Stimulated activated CD8-positive, alpha-beta memory T cell treated with anti-CD3 and anti-CD28 coated beads, Interleukin-12 subunit alpha, Interleukin-12 subunit beta, amount 100 ng/mL, for 1 hour (primary cell): ENCODE results near the gene LOX.
"Not testable (repeated sequence)": the region's sequence is repeated elsewhere in the genome, so short reads cannot be mapped to it uniquely, and the experiment has no call there.

Source experiments
- DNase-seq: peaks from one replicate; pipeline ENCODE4 v3.0.0-alpha.2; 2020; ENCODE audit warnings: low read depth

LOX gene

GRCh38 chr5:122097391-122097790 lies 19.3 kb upstream of the LOX start:
- DNase-seq = no peak

DNA sequence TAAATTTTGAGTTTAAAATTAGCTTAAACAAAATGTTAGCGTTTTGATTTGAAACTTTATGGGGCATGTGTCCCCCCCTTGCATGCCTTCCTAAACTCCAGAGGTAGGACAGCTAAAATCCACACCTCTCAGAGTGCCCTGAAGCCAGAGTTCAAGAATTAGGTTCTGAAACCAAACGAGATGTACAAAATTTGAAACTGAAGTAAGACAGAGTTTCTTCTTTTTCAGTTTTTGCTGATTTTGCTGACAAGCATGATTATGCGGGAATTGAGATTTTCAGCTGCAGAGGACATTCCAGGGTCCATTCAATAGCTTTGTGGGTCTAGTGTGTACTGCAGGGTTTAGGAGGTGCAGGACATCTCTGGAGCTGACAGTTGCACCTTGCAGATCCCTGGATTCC lies 17.1 kb upstream of the LOX start:
- no peak for DNase-seq

DNA sequence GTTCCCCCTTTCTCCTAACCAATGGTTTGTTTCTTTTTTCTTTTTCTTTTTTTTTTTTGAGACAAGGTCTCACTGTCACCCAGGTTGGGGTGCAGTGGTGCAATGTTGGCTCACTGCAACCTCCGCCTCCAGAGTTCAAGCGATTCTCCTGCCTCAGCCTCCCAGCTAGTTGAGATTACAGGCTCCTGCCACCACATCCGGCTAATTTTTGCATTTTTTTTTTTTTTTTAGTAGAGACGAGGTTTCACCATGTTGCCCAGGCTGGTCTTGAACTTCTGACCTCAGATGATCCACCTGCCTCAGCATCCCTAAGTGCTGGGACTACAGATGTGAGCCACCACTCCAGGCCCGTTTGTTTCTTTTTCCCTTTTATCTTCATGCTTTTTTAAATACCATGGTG lies 16.2 kb upstream of the LOX start:
- DNase-seq = not testable (repeated sequence)

DNA sequence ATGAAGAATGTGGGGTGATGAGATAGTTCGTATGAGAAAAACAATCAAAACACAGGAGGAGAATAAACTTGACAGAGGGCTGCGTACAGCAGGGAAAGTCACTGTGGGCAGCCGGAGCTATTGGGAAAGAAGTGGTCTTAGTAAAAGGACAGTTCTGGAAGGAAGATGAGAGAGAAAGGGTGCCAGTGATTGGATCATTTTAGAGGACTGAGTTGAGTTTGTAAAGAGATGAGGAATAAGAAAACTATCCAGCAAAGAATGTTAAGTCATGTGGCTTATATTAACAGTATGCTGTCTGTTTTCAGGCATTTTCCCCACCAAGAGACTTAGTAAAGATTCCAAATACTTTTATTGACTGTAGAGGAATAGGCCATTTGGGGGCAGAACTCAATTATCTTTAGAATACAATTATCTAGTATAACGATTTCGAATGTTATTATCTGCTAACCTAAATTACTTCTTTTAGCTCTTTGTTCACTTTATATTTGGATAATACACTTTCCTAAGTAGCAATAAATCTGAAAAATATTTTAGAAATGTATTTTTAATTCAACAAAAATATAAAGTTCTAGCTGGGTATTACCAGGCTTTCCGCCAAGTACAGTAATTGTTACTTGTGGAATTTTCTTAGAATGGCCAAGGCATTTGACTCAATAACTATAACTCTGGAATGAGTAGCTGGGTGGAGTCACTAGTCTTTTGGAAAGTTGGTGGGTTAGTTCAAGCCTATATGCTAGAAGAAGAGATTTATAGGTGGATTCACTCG lies 15.5 kb upstream of the LOX start:
- DNase-seq = no peak

- DNase-seq = no peak
Observed at GRCh38 chr5:122091936-122092600, 14.0 kb upstream of the LOX start.

GRCh38 chr5:122089096-122090013 lies 11.3 kb upstream of the LOX start:
- DNase-seq = no peak

- no peak for DNase-seq
Observed at GRCh38 chr5:122085041-122085440, 7.0 kb upstream of the LOX start.

- no peak for DNase-seq
Observed at GRCh38 chr5:122083535-122083934, 5.5 kb upstream of the LOX start.

GRCh38 chr5:122081541-122081940 lies 3.5 kb upstream of the LOX start:
- DNase-seq = no peak

- DNase-seq = no peak
Observed at GRCh38 chr5:122077366-122078115, 518 bp downstream of the LOX start.

DNA sequence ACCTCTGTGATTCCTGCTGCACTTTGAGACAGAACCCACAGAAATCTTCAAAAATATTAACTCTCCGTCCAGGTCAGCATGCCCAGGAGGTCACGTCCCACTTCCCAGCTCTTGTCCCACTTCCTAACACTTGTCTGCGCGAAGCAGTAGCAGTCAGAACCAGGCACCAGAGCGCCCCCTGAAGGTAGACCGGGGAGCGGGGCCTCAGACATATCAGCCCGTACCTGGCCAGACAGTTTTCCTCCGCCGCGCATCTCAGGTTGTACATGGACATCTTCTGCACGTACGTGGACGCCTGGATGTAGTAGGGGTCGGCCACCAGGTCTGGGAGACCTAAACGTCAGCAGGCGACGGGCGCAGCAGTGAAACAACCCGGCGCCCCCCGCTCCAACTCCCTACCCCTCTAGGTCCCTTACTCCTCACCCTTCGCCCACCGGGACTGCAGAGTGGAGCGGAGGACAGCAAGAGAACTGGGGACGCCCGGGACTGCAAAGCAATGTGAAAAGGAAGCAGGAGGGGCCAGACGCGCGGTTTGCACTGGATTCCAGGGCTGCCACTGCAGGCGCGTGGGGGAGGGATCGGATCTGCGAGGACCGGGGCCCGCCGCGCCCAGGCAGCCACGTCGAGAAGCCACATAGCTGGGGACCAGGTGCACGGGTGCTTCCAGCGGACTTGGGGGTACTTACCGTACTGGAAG lies 1.2 kb downstream of the LOX start:
- no peak for DNase-seq

GRCh38 chr5:122076050-122076461 lies 2.0 kb downstream of the LOX start:
- DNase-seq = no peak

DNA sequence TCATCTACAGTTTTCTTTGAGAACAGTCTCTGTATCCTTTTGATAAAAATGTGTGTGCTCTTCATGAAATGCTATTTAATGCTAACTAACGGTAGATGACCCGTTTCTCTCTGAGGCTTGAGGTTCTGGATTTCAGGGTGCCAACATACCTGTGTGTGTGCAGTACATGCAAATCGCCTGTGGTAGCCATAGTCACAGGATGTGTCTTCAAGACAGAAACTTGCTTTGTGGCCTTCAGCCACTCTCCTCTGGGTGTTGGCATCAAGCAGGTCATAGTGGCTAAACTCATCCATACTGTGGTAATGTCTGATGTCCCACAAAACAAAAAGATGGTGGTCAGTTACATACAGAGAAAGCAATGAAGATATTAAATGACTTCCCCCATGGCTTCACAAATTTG lies 4.2 kb downstream of the LOX start:
- no peak for DNase-seq

- DNase-seq = no peak
Observed at GRCh38 chr5:122073018-122073417, 5.0 kb downstream of the LOX start.

DNA sequence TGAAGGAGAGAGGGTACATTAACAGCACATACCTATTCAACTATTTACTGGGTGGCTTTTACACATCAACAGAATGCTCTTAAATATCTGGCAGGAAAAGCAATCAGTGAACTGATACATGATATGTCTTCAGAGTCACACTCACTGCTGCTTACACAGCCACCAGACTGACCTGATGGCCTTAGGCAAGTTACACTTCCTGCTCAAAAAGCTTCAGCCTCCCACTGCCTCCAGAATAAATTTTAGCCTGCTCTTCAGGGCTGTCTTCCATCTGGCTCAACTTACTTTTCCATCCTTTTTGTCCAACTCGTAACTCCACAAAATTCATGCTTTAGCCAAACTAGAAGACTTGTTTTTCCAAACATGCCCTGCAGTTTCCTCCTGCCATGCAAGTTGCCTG lies 10.7 kb downstream of the LOX start:
- DNase-seq = no peak

GRCh38 chr5:122064992-122065391 lies 13.1 kb downstream of the LOX start:
- DNase-seq = no peak

DNA sequence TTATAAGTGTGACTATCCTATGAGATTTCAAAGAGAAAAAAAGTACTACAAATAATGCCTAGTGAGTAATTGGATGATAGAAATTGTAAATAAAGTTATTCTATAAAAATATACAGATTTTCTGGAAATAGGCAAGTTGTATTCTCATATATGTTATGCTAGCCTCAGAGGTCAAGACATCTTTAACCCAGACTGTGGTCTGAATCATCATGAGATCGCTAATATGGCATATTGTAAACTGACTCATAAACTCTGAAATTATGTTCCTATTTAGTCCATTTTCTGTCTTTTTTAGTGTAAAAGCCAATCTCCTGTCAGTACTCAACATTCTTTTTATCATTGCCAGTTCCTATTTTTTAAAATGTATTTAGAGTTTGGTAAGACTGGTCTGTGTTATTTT lies 14.2 kb downstream of the LOX start:
- DNase-seq = no peak

DNA sequence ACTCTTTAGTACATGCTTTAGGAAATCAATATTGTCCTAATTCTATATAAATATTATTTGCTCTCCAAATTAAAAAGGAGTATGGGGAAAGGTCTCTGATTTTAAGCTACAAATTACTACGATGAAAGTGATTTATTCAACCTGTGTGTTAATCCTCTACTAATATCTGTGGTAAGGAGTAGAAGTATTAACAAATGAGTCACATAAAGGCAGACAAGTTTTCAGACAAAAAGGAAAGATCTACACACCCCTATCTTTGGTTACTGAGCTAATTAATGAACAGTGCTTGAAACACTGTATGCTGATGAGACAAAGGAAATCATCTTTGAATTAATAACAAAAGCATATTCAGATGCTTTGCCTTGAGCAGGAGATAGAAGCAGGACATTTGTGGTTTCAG lies 15.9 kb downstream of the LOX start:
- no peak for DNase-seq

GRCh38 chr5:122056913-122057312 lies 21.1 kb downstream of the LOX start:
- DNase-seq = no peak

DNA sequence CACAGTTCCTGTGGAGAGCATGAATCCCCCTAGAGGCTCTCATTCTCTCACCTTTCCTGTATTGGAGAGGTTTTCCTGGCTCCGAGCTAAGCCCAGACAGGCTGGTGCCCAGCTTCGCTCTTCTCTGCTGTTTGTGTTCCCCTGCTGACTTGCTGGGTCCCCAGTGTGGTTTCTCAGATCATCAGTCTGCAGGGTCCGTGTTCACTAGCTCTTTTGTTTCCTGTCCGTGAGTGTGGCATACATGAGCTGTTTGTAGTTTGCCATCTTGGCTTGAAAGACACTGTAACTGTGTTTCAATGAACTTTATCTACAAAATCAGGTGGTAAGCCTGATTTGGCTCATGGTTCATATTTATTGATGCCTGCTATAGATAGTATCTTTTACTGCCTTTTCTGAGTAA lies 23.8 kb downstream of the LOX start:
- no peak for DNase-seq
